Measurements from ENCODE around the gene DNAJC1. TPM values are rescaled to one million over a fixed set of nuclear protein-coding genes. Genes with fewer than 3 reads are reported as not detected.

The DNAJC1 gene
- total and polyA plus RNA-seq, 2 of the 4 experiments (the other 2 are of a cell fraction), result 12.7 to 13.3 TPM

DNA sequence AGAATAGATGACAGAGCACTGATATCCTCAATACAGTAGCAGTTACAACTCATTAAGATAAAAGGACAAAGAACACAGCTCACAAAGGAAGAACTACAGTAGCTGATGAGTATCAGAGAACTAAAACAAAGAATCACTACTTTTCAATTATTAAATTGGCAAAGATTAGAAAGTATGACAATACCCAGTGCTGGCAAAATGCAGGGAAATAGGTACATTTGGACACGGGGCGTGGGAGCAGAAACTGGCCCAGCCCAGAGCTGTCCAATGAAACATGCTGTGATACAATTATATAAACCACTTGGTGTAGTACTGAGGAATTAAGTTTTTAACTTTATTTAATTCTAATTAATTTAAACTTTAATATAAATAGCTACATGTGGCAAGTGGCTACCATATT, 243.2 kb downstream of the DNAJC1 start:
- POLR2A ChIA-PET (ENCODE audit: unreplicated experiment), result no interaction called here
- BruUV-seq (replicated peaks), result no TSS peak
- Histone ChIP-seq H2AK5ac (ENCODE audit: low read depth, low read length) (no peak overlapping the region), H4K91ac (ENCODE audit: insufficient read depth, low read depth, low read length) (no peak overlapping the region), H3K79me1 (ENCODE audit: low read depth in 1 of 2, low read length in 2 of 2) (no peaks in the 10 kb centered on the region), H3K36me3 (ENCODE audit: control insufficient read depth, insufficient read depth, low read length) (peaks cover 5% of the 10 kb centered on the region), H3K9ac (ENCODE audit: low read depth, low read length) (no peak overlapping the region), H2AK9ac (replicated peaks; ENCODE audit: low read depth, low read length, poor library complexity) (no peak overlapping the region), H3K4me1 (ENCODE audit: control insufficient read depth, insufficient read depth, low read length) (no peaks in the 10 kb centered on the region), H4K8ac (ENCODE audit: low read depth in 2 of 2, low read length in 2 of 2) (no peak overlapping the region), H2AFZ (replicated peaks; ENCODE audit: low read length, poor library complexity) (no peak overlapping the region), H4K20me1 (ENCODE audit: insufficient read depth, low read length) (no peaks in the 10 kb centered on the region), H3K9me3 (ENCODE audit: control insufficient read depth, insufficient read depth, low read length) (no peaks in the 10 kb centered on the region), H3K56ac (ENCODE audit: extremely low read depth, insufficient read depth, low read length) (no peak overlapping the region), H3K27ac (ENCODE audit: insufficient read depth, low read length) (no peak overlapping the region), H4K5ac (ENCODE audit: low read depth, low read length) (no peak overlapping the region), H2BK5ac (ENCODE audit: low read depth, low read length, poor library complexity, severe bottlenecking) (no peak overlapping the region), H3K14ac (replicated peaks; ENCODE audit: low read depth, low read length) (no peak overlapping the region), H3K9me1 (ENCODE audit: insufficient read depth, low read length) (no peaks in the 10 kb centered on the region), H3K4ac (ENCODE audit: low read depth, low read length) (no peak overlapping the region), H3K23ac (ENCODE audit: low read depth, low read length) (no peak overlapping the region), H2BK120ac (ENCODE audit: low read depth, low read length) (no peak overlapping the region), H3K4me2 (ENCODE audit: low read depth, low read length) (no peak overlapping the region), H3K27me3 (ENCODE audit: control insufficient read depth, insufficient read depth, low read length) (no peaks in the 10 kb centered on the region), H3K18ac (ENCODE audit: low read depth, low read length) (no peak overlapping the region), H3K4me3 (ENCODE audit: insufficient read depth, low read depth, low read length) (no peak overlapping the region), H2BK15ac (ENCODE audit: low read depth, low read length) (no peak overlapping the region), H2BK20ac (ENCODE audit: low read depth, low read length) (no peak overlapping the region)
- in situ Hi-C loops (cut with MboI; ENCODE audit: low sequenced_read_pairs), result no loop called here
- intact Hi-C loops (cut with micrococcal nuclease), result loop anchor here (5.0 kb wide), 1 partner anchor 152 kb away; no protein-coding TSS in a partner anchor
- dilution Hi-C loops (cut with HindIII; ENCODE audit: low sequenced_read_pairs, unreplicated experiment), result no loop called here
- CTCF ChIA-PET, result interaction anchor here (0.6 kb wide), 1 partner anchor 9 kb away, joined by 3 read pairs; no protein-coding TSS in a partner anchor
- TF ChIP-seq MAFK (IDR thresholded peaks at IDR 0.05; ENCODE audit: low read depth, low read length), result no peak
- TF ChIP-seq NFE2L2 (IDR thresholded peaks at IDR 0.05; ENCODE audit: low read depth, low read length), result no peak
- no peak for TF ChIP-seq BHLHE40 (IDR thresholded peaks at IDR 0.05; ENCODE audit: low read depth, low read length)
- no peak for TF ChIP-seq CHD1 (IDR thresholded peaks at IDR 0.05; ENCODE audit: low read depth, low read length)
- no peak for TF ChIP-seq MXI1 (IDR thresholded peaks at IDR 0.05; ENCODE audit: borderline replicate concordance, low read depth, low read length)
- no peak for TF ChIP-seq RAD21 (IDR thresholded peaks at IDR 0.05; ENCODE audit: low read length)
- TF ChIP-seq, protein P1, sequence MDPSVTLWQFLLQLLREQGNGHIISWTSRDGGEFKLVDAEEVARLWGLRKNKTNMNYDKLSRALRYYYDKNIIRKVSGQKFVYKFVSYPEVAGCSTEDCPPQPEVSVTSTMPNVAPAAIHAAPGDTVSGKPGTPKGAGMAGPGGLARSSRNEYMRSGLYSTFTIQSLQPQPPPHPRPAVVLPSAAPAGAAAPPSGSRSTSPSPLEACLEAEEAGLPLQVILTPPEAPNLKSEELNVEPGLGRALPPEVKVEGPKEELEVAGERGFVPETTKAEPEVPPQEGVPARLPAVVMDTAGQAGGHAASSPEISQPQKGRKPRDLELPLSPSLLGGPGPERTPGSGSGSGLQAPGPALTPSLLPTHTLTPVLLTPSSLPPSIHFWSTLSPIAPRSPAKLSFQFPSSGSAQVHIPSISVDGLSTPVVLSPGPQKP (IDR thresholded peaks at IDR 0.05; ENCODE audit: borderline replicate concordance, low read depth, low read length), result no peak
- no peak for DNase-seq
- ATAC-seq (ENCODE audit: low read depth), result no peak
- WGBS, 2 experiments (ENCODE audit: extremely low coverage in 2 of 2, insufficient read length in 1 of 2), result no CpG with 5 or more reads among the region's 2 CpGs

Data from IMR-90 (cell line).